Keratinocyte (primary cell): ENCODE measurements around the gene DEFB114. TPM values are rescaled to one million over a fixed set of nuclear protein-coding genes. Genes with fewer than 3 reads are reported as not detected.
"Not testable (repeated sequence)": the region's sequence is repeated elsewhere in the genome, so short reads cannot be mapped to it uniquely, and the experiment has no call there.

Experiments
- DNase-seq: peaks from one replicate; pipeline ENCODE4 v3.0.0-alpha.2; 2011; ENCODE audit warnings: low read depth, missing footprints, low spot score
- FAIRE-seq: peaks from 2 replicates; lab custom pipeline; 2011; peaks lifted over from hg19 to GRCh38; lab: Jason Lieb, UNC
- H2AFZ ChIP-seq: 2 replicates; pipeline ENCODE4 v1.6.0; 2012; ENCODE audit warnings: low read length, control low read depth, inconsistent platforms; ENCODE audit not compliant: control insufficient read depth
- H3K27ac ChIP-seq: 2 replicates; pipeline ENCODE4 v1.5.1; 2011; ENCODE audit warnings: low read length; ENCODE audit not compliant: control insufficient read depth, insufficient read depth
- H3K27me3 ChIP-seq: 3 replicates; pipeline ENCODE4 v1.6.0; 2011; ENCODE audit warnings: low read length; ENCODE audit not compliant: control insufficient read depth, insufficient read depth; ENCODE audit errors: extremely low read depth
- H3K36me3 ChIP-seq, 2 experiments: 2 replicates in 1 of 2; 3 replicates in 1 of 2; pipeline ENCODE4 v1.5.1; 2011; ENCODE audit warnings: low read length in 2 of 2, mild to moderate bottlenecking in 1 of 2; ENCODE audit not compliant: control insufficient read depth in 2 of 2, insufficient read depth in 2 of 2; ENCODE audit errors: extremely low read depth in 1 of 2
- H3K4me1 ChIP-seq: 3 replicates; pipeline ENCODE4 v1.5.1; 2011; ENCODE audit warnings: low read length; ENCODE audit not compliant: control insufficient read depth, insufficient read depth; ENCODE audit errors: extremely low read depth
- H3K4me2 ChIP-seq: 3 replicates; pipeline ENCODE4 v1.6.0; 2011; ENCODE audit warnings: low read depth, low read length; ENCODE audit not compliant: control insufficient read depth, insufficient read depth; ENCODE audit errors: extremely low read depth
- H3K4me3 ChIP-seq, 3 experiments: fragments of 200-600 bp in 1 of 3; sonication (generic) in 1 of 3; 2 replicates in 2 of 3; 3 replicates in 1 of 3; pipeline ENCODE4 v1.5.1; 2011 to 2016; ENCODE audit warnings: low read length in 3 of 3, mild to moderate bottlenecking in 3 of 3, control low read depth in 2 of 3, inconsistent platforms in 1 of 3, low read depth in 1 of 3, mixed read lengths in 1 of 3, mixed run types in 1 of 3, moderate library complexity in 1 of 3; ENCODE audit not compliant: control insufficient read depth in 2 of 3, insufficient read depth in 2 of 3; ENCODE audit errors: extremely low read depth in 1 of 3
- H3K79me2 ChIP-seq: 2 replicates; pipeline ENCODE4 v1.6.0; 2012; ENCODE audit warnings: low read length; ENCODE audit not compliant: control insufficient read depth, insufficient read depth
- H3K9ac ChIP-seq: 3 replicates; pipeline ENCODE4 v1.6.0; 2011; ENCODE audit warnings: low read length; ENCODE audit not compliant: control insufficient read depth, insufficient read depth; ENCODE audit errors: extremely low read depth
- H3K9me1 ChIP-seq: 3 replicates; pipeline ENCODE4 v1.6.0; 2011; ENCODE audit warnings: low read length; ENCODE audit not compliant: control insufficient read depth, insufficient read depth; ENCODE audit errors: extremely low read depth
- H3K9me3 ChIP-seq: 2 replicates; pipeline ENCODE4 v1.5.1; 2012; ENCODE audit warnings: low read depth, low read length; ENCODE audit not compliant: control insufficient read depth
- H4K20me1 ChIP-seq: 3 replicates; pipeline ENCODE4 v1.6.0; 2011; ENCODE audit warnings: low read length; ENCODE audit not compliant: control insufficient read depth, insufficient read depth; ENCODE audit errors: extremely low read depth
- EZH2 ChIP-seq: IDR thresholded peaks from one replicate; pipeline ENCODE4 v1.6.1; 2012; ENCODE audit warnings: inconsistent platforms, mild to moderate bottlenecking, low read length, moderate library complexity
- dilution Hi-C: fragments of 300-500 bp; cut with MboI; formaldehyde crosslinking; loops from one replicate; pipeline ENCODE4 v1.7.0; 2020; ENCODE audit warnings: low sequenced_read_pairs; ENCODE audit not compliant: extremely low pct_ligation_motif_present
- polyA plus RNA-seq, 5 experiments: library from polyadenylated mRNA; depleted of rRNA in 3 of 5; stranded (reverse) in 3 of 5; stranded (forward) in 1 of 5; unstranded in 1 of 5; fragments of >200 nt; gene quantifications; 1 replicate in 1 of 5; 2 replicates in 3 of 5; 3 replicates in 1 of 5; pipeline versions ENCODE4 v1.2.1 to v1.2.3, GENCODE V29; 2011 to 2012; ENCODE audit warnings: missing spikeins in 2 of 5, low read depth in 1 of 5, low replicate concordance in 1 of 5
- TF ChIP-seq, protein P1 (sequence below), 3 experiments: IDR thresholded peaks in 1 of 3; conservative IDR thresholded peaks in 1 of 3; optimal IDR thresholded peaks in 1 of 3; 2 replicates in 2 of 3; 3 replicates in 1 of 3; pipeline versions ENCODE3 to v1.5.1; 2011; ENCODE audit warnings: low read length in 3 of 3, mild to moderate bottlenecking in 3 of 3, moderate library complexity in 2 of 3, control low read depth in 1 of 3, inconsistent platforms in 1 of 3; ENCODE audit not compliant: insufficient read depth in 2 of 3; ENCODE audit errors: extremely low read depth in 1 of 3

Gene DEFB114
- polyA plus RNA-seq, 1 donor (not counting 4 experiments of a cell fraction or from before 2014, with no cell fraction given): not detected

DNA sequence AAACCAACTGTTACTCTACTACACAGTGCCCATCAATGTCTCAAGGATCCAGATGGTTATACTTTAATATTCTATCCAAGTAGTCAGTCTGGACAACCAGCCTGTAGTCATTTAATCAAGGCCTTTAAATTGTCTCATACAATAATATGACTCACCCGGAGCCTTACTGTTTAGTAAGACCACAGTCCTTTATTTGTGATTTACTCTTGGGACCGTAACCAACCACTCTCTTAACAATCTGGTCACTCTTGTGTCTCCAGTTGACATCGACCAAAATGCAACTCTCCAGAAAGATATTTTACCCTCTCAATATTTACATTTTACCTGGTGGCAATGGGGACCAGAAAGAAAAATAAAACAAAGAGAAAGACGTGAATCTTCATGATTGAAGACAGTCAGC, 14.9 kb downstream of the DEFB114 start:
- FAIRE-seq: no peak
- Histone ChIP-seq H3K9me3 (no peaks in the 10 kb centered on the region), H3K9ac (no peak overlapping the region), H4K20me1 (no peaks in the 10 kb centered on the region), H3K36me3 (no peaks in the 10 kb centered on the region), H3K27ac (no peak overlapping the region), H3K9me1 (no peaks in the 10 kb centered on the region), H3K27me3 (no peaks in the 10 kb centered on the region), H3K4me2 (no peak overlapping the region), H3K4me3 (no peak overlapping the region), H3K4me1 (no peaks in the 10 kb centered on the region), H3K79me2 (no peaks in the 10 kb centered on the region), H2AFZ (no peak overlapping the region)
- dilution Hi-C loops: no loop called here
- no peak for TF ChIP-seq EZH2
- TF ChIP-seq, protein P1, sequence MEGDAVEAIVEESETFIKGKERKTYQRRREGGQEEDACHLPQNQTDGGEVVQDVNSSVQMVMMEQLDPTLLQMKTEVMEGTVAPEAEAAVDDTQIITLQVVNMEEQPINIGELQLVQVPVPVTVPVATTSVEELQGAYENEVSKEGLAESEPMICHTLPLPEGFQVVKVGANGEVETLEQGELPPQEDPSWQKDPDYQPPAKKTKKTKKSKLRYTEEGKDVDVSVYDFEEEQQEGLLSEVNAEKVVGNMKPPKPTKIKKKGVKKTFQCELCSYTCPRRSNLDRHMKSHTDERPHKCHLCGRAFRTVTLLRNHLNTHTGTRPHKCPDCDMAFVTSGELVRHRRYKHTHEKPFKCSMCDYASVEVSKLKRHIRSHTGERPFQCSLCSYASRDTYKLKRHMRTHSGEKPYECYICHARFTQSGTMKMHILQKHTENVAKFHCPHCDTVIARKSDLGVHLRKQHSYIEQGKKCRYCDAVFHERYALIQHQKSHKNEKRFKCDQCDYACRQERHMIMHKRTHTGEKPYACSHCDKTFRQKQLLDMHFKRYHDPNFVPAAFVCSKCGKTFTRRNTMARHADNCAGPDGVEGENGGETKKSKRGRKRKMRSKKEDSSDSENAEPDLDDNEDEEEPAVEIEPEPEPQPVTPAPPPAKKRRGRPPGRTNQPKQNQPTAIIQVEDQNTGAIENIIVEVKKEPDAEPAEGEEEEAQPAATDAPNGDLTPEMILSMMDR (optimal IDR thresholded peaks at IDR 0.05 in 1 of 3, IDR thresholded peaks at IDR 0.05 in 1 of 3, conservative IDR thresholded peaks at IDR 0.05 in 1 of 3; ENCODE audit: extremely low read depth in 1 of 3, insufficient read depth in 2 of 3, low read length in 3 of 3): no peak
- DNase-seq: no peak

DNA sequence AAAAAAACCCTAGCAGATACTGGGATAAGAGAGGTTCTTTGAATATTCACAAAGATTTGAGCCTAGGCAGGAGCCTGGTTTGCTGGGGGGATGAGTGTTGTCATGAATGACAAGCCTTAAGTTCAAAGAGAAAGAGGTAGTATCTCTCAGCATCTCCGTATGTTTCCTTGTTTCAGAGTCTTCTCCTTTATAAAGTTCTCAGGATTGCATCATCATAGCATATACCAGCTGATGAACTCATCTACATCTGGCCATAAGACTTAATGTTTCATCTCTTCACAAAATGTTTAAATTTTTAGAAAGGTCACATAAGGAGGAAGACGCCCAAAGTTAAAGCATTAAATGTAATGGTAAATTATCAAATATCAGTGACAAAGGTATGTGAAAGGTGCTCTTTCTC, 17.1 kb downstream of the DEFB114 start:
- Histone ChIP-seq H3K4me3 (no peak overlapping the region), H4K20me1 (no peaks in the 10 kb centered on the region), H3K27ac (no peak overlapping the region), H3K9me3 (no peaks in the 10 kb centered on the region), H3K79me2 (no peaks in the 10 kb centered on the region), H2AFZ (no peak overlapping the region), H3K9me1 (no peaks in the 10 kb centered on the region), H3K27me3 (no peaks in the 10 kb centered on the region), H3K36me3 (no peaks in the 10 kb centered on the region), H3K4me2 (no peak overlapping the region), H3K4me1 (no peaks in the 10 kb centered on the region), H3K9ac (no peak overlapping the region)
- TF ChIP-seq EZH2: no peak
- dilution Hi-C loops: no loop called here
- DNase-seq (no peak), FAIRE-seq (no peak)

DNA sequence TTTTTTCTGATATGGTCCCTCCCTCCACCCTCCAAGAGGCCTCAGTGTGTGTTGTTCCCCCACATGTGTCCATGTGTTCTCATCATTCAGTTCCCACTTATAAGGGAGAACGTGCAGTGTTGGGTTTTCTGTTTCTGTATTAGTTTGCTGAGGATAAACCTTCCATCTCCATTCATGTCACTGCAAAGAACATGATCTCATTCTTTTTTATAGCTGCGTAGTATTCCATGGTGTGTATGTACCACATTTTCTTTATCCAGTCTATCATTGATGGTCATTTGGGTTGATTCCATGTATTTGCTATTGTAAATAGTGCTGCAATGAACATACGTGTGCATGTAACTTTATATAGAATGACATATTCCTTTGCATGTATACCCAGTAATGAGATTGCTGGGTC, 19.9 kb downstream of the DEFB114 start:
- H3K9ac ChIP-seq, H3K79me2 ChIP-seq, H3K4me3 ChIP-seq, H3K9me1 ChIP-seq, DNase-seq, H3K4me1 ChIP-seq, H3K27ac ChIP-seq, H3K27me3 ChIP-seq, dilution Hi-C loops, FAIRE-seq, H3K9me3 ChIP-seq, H3K4me2 ChIP-seq, H4K20me1 ChIP-seq, H3K36me3 ChIP-seq, H2AFZ ChIP-seq: not testable (repeated sequence)
